GM12801 (cell line): ENCODE measurements around the gene STYXL1.

Source experiments
- TF ChIP-seq, protein P1 (sequence below): IDR thresholded peaks from one replicate; pipeline ENCODE4 v1.5.1; 2011; ENCODE audit warnings: control low read depth; ENCODE audit not compliant: insufficient read length; ENCODE audit errors: extremely low read depth

STYXL1 gene, protein sequence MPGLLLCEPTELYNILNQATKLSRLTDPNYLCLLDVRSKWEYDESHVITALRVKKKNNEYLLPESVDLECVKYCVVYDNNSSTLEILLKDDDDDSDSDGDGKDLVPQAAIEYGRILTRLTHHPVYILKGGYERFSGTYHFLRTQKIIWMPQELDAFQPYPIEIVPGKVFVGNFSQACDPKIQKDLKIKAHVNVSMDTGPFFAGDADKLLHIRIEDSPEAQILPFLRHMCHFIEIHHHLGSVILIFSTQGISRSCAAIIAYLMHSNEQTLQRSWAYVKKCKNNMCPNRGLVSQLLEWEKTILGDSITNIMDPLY

DNA sequence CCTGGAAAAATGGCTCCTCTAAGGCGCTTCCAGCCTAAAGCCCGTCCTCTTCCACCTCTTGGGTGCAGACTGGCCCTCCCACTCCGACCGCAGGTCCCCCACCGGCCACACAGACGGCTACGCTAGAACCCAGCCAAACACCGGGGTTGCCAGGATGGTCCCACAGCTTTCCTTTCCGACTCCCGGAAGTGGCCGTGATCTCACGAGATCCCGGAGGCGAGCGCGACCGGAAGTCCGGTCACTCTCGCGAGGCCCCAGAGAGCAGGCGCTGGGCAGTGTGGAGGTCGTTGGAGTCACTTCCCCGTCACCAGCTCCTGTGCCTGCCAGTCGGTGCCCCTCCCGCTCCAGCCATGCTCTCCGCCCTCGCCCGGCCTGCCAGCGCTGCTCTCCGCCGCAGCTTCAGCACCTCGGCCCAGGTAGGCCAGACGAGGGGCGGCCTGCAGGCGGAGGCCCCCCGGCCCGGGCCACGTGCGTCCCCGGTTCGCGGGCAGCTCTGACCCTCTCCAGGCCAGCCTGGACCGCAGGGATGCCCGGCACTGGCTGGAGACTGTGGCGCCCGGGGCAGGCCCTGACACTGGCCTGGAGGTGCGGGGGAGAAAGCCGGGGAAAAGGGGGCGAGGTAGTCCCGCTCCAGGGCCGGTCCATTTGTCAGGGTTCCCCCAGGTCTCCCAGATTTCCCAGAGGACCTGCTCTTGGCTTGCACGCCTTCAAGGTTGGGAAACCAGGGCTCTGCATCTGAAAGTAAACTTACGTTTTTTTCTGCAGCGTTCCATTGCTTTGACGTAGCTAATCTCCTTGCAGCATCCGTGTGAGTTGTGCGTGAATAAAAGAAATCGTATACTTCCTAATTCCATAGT, at the start of gene STYXL1, which contains the start of gene MDH2:
TSS of gene STYXL1 (minus strand) at position 190 of the 857 bp plus-strand sequence. CDS start 17,477 bp downstream, outside the sequence.
TSS of gene MDH2 (plus strand) at position 296 of the 857 bp plus-strand sequence. CDS start at position 351, 55 bp downstream.
- TF ChIP-seq, protein P1, sequence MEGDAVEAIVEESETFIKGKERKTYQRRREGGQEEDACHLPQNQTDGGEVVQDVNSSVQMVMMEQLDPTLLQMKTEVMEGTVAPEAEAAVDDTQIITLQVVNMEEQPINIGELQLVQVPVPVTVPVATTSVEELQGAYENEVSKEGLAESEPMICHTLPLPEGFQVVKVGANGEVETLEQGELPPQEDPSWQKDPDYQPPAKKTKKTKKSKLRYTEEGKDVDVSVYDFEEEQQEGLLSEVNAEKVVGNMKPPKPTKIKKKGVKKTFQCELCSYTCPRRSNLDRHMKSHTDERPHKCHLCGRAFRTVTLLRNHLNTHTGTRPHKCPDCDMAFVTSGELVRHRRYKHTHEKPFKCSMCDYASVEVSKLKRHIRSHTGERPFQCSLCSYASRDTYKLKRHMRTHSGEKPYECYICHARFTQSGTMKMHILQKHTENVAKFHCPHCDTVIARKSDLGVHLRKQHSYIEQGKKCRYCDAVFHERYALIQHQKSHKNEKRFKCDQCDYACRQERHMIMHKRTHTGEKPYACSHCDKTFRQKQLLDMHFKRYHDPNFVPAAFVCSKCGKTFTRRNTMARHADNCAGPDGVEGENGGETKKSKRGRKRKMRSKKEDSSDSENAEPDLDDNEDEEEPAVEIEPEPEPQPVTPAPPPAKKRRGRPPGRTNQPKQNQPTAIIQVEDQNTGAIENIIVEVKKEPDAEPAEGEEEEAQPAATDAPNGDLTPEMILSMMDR = no peak

DNA sequence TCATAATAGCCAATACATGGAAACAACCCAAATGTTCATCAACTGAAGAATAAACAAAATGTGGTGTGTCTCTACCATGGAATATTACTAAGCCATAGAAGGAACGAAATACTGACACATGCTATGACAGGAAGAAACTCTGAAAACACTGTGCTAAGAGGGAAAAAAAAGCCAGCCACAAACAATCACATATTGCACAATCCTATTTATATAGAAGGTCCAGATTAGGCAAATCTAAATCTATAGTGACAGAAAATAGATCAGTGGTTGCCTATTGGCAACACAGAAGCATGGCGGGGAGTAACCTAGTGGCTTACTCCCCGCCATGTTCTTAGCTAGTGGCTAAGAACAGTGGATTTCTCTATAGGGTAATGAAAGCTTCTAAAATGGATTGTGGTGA, 48.1 kb upstream of the STYXL1 start:
- TF ChIP-seq, protein P1 = no peak

DNA sequence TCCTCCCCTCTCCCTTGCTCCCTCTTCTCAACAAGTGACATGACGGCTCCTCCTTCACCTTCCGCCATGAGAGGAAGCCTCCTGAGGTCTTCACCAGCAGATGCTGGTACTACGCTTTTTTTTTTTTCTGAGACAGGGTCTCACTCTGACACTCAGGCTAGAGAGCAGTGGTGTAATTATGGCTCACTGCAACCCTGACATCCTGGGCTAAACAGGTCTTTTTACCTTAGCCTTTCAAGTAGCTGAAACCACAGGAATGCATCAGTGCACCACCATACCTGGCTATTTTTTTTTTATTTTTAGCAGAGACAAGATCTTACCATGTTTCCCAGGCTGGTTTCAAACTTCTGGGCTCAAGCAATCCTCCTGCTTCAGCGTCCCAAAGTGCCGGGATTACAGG, 43.7 kb upstream of the STYXL1 start:
- TF ChIP-seq, protein P1 = no peak

DNA sequence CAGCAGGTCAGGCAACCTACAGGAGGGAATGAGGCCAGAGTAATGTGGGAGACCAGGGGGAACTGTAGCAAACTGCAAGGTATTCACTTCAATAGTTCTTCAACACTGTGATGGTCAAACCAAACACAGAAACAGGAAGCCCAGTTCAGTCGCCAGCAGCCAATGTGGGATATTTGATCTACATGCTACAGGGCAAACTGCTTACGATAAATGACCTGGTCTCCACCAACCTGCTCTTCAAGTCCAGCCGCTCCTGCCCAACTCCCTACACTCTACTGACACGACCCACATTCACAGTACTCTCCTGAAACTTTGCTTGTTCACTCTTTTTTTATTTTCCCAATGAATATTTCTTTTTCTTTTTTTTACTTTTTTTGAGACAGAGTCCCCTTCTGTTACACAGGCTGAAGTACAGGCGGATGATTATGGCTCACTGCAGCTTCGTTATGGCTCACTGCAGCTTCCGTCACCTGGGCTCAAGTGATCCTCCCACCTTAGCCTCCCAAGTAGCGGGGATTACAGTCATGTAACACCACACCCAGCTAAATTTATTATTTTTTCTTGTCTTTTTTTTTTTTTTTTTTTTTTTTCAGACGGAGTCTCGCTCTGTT, 42.2 kb upstream of the STYXL1 start:
- TF ChIP-seq, protein P1 = no peak

DNA sequence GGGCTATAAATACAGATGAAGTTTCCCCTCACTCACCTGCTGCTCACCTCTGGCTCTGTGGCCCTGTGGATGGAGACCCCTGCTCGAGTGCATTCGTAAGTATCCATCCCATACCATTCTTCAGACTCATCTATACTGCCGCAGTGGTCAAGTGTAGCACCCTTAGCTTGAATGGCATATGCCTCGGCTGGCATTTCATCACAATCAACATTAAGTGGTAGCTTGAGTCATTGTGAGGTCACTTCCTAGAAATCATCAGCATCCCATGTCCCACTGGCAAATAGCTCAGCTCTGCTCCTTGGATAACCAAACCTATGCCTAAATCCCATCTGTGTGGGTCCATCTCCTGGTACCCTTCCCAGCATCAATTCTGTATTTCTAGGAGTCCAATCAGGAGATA, 38.3 kb upstream of the STYXL1 start:
- TF ChIP-seq, protein P1 = no peak

DNA sequence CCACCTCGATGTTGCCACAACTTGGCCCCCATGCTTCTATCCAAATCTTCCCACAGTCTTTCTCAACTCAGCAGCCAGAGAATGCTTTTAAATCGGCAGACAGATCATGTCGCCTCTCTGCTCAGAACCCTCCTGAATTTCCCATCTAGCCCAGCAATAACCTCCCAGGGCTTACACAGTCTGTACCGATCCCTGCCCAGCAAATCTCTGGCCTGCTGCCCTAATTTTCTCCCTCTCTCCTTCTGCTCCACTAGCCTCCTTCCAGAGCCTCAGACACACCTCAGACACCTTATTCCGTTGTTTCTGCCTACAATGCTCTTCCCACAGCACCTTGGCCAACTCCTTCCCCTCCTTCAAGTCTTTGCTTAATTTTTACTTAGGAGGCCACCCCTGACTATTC, 32.4 kb upstream of the STYXL1 start:
- TF ChIP-seq, protein P1 = no peak

DNA sequence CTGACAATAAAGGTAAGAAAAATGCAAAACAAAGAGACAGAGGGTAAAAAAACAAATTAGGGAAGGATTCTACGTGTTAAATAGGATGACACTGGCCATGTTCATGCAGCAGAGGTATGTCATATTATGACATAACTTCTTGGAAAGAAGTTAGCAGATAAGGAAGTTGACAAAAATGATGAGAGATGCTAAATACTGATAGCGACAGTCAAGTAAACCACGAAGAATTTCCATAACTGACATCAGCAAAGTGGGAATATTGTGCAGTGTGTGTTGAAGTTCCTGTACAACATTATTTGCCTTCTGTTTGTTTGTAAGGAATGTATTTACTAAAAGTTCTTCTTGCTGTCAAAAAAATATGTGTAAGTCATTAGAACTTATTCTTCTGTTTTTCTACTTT, 29.6 kb upstream of the STYXL1 start:
- TF ChIP-seq, protein P1 = no peak
